HCT116 (cell line): ENCODE data around the gene SCAND1.

Source experiments
- EZH2 ChIP-seq: fragments of 200-600 bp; sonication (generic); IDR thresholded peaks from 2 replicates; pipeline ENCODE4 v1.6.1; 2017; ENCODE audit warnings: antibody characterized with exemption, mixed run types
- JUND ChIP-seq: IDR thresholded peaks from 2 replicates; pipeline ENCODE4 v1.6.1; 2012
- MAX ChIP-seq: IDR thresholded peaks from 2 replicates; pipeline ENCODE4 v1.6.1; 2012
- POLR2A ChIP-seq: IDR thresholded peaks from 2 replicates; pipeline ENCODE4 v1.7.0; 2011; ENCODE audit warnings: borderline replicate concordance; ENCODE audit not compliant: insufficient read depth, insufficient read length; ENCODE audit errors: extremely low read depth
- POLR2AphosphoS5 ChIP-seq: IDR thresholded peaks from 2 replicates; pipeline ENCODE4 v1.6.1; 2011; ENCODE audit warnings: mild to moderate bottlenecking, low read depth, low read length, moderate library complexity
- RAD21 ChIP-seq: IDR thresholded peaks from 2 replicates; pipeline ENCODE4 v1.6.1; 2012; ENCODE audit warnings: low read depth, mild to moderate bottlenecking
- REST ChIP-seq: IDR thresholded peaks from 2 replicates; pipeline ENCODE4 v1.6.1; 2012; ENCODE audit warnings: low read depth
- SIN3A ChIP-seq: IDR thresholded peaks from 2 replicates; pipeline ENCODE4 v1.6.1; 2012; ENCODE audit warnings: low read depth
- TCF7L2 ChIP-seq: IDR thresholded peaks from 2 replicates; pipeline ENCODE4 v1.7.0; 2011; ENCODE audit warnings: borderline replicate concordance, inconsistent platforms; ENCODE audit not compliant: insufficient read depth, insufficient read length; ENCODE audit errors: extremely low read depth
- ZFX ChIP-seq: fragments of 450-650 bp; IDR thresholded peaks from 2 replicates; pipeline ENCODE4 v1.6.1; 2017
- ZNF274 ChIP-seq: fragments of 200-500 bp; sonication (Bioruptor generic); IDR thresholded peaks from 2 replicates; pipeline ENCODE4 v1.6.1; 2014; ENCODE audit warnings: mild to moderate bottlenecking, low read depth, low read length, inconsistent platforms
- TF ChIP-seq, protein P1 (sequence below), 3 experiments: fragments of 200-600 bp in 1 of 3; sonication (generic) in 1 of 3; IDR thresholded peaks in 2 of 3; conservative IDR thresholded peaks in 1 of 3; 2 replicates each; pipeline ENCODE4 v1.5.1; 2012 to 2017; ENCODE audit warnings: low read depth in 2 of 3, low read length in 2 of 3, antibody characterized with exemption in 1 of 3, borderline replicate concordance in 1 of 3, control low read depth in 1 of 3, mild to moderate bottlenecking in 1 of 3, mixed read lengths in 1 of 3, mixed run types in 1 of 3, moderate library complexity in 1 of 3; ENCODE audit not compliant: insufficient read depth in 1 of 3
- TF ChIP-seq, protein P2 (sequence below): IDR thresholded peaks from 2 replicates; pipeline ENCODE4 v1.6.1; 2012

DNA sequence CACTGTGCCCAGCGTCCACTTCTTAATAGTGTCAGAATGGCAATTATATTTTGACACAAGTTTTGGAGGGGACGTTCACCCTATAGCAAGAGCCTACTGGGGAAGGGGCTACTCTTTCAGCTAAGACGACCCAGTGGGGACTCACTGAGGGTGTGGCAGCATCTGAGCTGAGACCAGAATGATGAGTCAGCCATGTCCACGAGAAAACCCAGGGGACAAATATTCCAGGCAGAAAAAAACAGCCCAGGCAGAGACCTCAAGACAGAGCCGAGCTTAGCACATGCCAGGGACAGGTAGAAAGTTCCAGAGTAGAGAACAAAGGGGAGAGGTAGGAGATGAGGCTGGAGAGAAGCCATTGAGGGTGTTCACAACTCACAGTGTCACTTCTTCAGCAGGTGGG, 25.2 kb upstream of the SCAND1 start:
- TF ChIP-seq, protein P1, sequence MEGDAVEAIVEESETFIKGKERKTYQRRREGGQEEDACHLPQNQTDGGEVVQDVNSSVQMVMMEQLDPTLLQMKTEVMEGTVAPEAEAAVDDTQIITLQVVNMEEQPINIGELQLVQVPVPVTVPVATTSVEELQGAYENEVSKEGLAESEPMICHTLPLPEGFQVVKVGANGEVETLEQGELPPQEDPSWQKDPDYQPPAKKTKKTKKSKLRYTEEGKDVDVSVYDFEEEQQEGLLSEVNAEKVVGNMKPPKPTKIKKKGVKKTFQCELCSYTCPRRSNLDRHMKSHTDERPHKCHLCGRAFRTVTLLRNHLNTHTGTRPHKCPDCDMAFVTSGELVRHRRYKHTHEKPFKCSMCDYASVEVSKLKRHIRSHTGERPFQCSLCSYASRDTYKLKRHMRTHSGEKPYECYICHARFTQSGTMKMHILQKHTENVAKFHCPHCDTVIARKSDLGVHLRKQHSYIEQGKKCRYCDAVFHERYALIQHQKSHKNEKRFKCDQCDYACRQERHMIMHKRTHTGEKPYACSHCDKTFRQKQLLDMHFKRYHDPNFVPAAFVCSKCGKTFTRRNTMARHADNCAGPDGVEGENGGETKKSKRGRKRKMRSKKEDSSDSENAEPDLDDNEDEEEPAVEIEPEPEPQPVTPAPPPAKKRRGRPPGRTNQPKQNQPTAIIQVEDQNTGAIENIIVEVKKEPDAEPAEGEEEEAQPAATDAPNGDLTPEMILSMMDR (IDR thresholded peaks at IDR 0.05 in 2 of 3, conservative IDR thresholded peaks at IDR 0.05 in 1 of 3; ENCODE audit: borderline replicate concordance in 1 of 3, insufficient read depth in 1 of 3, low read depth in 2 of 3, low read length in 2 of 3), result no peak
- TF ChIP-seq POLR2A, result no peak
- TF ChIP-seq MAX, result no peak
- TF ChIP-seq POLR2AphosphoS5, result no peak
- no peak for TF ChIP-seq REST
- no peak for TF ChIP-seq JUND
- no peak for TF ChIP-seq RAD21
- no peak for TF ChIP-seq EZH2
- TF ChIP-seq ZFX, result no peak
- no peak for TF ChIP-seq SIN3A
- no peak for TF ChIP-seq TCF7L2
- no peak for TF ChIP-seq ZNF274
- TF ChIP-seq, protein P2, sequence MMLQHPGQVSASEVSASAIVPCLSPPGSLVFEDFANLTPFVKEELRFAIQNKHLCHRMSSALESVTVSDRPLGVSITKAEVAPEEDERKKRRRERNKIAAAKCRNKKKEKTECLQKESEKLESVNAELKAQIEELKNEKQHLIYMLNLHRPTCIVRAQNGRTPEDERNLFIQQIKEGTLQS, result no peak
